ENCODE data around the gene CBY1. TPM values are rescaled to one million over a fixed set of nuclear protein-coding genes. Genes with fewer than 3 reads are reported as not detected.

CBY1 gene
- total RNA-seq, 1 donor from 2014 or later = 25.0 TPM

DNA sequence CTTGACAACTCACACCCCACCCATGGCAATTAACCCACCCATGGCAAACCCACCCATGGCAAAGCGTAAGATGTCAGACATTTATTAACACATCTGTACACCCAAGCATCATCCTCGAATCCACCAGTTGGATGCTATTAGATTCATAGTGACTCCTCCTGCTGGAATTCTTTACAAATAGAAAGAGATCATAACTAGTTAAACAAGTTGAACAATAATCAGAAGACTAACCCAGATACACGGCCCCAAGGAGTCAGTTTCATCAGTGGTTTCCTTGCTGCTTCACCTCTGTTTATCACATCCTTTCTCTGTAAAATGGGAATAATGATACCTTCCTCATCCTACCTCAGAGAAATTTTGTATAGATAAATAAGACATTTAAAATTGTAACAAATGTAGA, 54.4 kb downstream of the CBY1 start:
- H3K27me3 ChIP-seq (ENCODE audit: control insufficient read depth, insufficient read depth, low read length) = no peaks in the 10 kb centered on the region
- H3K4me3 ChIP-seq (ENCODE audit: low read depth, low read length) = no peak overlapping the region
- no peaks in the 10 kb centered on the region for H3K36me3 ChIP-seq (ENCODE audit: control insufficient read depth, insufficient read depth, low read length)
- TF ChIP-seq CTCF (IDR thresholded peaks at IDR 0.05; ENCODE audit: insufficient read depth, low read length, poor library complexity, severe bottlenecking) = no peak
- DNase-seq (ENCODE audit: low read depth) = no peak

DNA sequence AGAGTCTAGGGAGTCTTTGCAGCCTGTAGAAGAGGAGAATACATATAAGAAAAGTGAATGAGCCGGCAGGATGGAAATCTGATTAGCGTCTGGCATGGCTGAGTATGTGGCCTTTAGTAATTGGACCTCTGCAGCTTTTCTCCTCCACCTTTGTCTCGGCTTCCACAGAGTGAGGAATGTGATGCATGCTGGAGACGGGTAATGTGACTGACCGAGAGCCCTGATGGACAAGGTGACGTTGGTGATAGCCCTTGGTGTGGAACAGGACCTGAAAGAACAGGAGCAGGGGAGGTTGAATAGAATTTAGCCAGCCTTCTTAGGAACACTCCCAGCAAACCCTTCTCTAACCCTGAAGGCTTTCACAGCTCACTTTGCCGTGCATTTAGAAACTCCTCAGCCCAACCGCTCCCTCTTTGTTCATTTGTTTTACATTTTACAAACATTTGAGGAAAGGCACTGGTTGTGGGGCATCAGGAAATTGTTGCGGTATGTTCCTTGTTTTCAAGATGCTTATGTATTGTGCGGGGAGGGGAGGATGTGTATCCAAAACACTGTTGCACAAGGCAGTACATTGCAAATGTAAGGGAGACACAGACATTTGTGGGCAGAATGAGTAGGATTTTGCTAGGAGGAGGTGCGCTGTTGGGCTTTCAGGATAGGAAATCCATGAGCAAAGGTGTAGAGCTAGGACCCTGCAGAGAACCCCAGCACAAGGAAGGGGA, 56.2 kb downstream of the CBY1 start:
- no peak for DNase-seq (ENCODE audit: low read depth)
- peaks cover 2% of the 10 kb centered on the region for H3K36me3 ChIP-seq (ENCODE audit: control insufficient read depth, insufficient read depth, low read length)
- TF ChIP-seq CTCF (IDR thresholded peaks at IDR 0.05; ENCODE audit: insufficient read depth, low read length, poor library complexity, severe bottlenecking) = no peak
- no peak overlapping the region for H3K4me3 ChIP-seq (ENCODE audit: low read depth, low read length)
- no peaks in the 10 kb centered on the region for H3K27me3 ChIP-seq (ENCODE audit: control insufficient read depth, insufficient read depth, low read length)

DNA sequence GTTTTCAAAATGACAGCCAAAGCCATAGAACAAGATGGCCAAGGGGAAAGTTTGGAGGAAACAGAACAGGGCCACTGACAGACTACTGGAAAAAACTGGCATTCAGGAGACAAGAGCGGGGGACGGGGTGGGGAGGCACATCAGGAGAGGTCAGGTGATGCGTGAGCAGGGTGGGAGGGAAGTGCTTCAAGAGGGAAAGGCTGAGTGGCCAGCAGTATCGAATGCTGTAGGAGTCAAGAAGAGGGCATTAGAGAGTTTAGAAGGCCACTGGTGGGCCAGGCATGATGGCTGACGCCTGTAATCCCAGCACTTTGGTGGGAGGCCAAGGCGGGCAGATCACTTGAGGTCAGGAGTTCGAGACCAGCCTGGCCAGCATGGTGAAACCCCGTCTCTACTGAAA, 57.5 kb downstream of the CBY1 start:
- TF ChIP-seq CTCF (IDR thresholded peaks at IDR 0.05; ENCODE audit: insufficient read depth, low read length, poor library complexity, severe bottlenecking) = no peak
- DNase-seq (ENCODE audit: low read depth) = no peak
- Histone ChIP-seq H3K4me3 (ENCODE audit: low read depth, low read length) (no peak overlapping the region), H3K27me3 (ENCODE audit: control insufficient read depth, insufficient read depth, low read length) (no peaks in the 10 kb centered on the region), H3K36me3 (ENCODE audit: control insufficient read depth, insufficient read depth, low read length) (peaks cover 2% of the 10 kb centered on the region)

- peaks cover 2% of the 10 kb centered on the region for H3K36me3 ChIP-seq (ENCODE audit: control insufficient read depth, insufficient read depth, low read length)
- no peaks in the 10 kb centered on the region for H3K27me3 ChIP-seq (ENCODE audit: control insufficient read depth, insufficient read depth, low read length)
- no peak for DNase-seq (ENCODE audit: low read depth)
- H3K4me3 ChIP-seq (ENCODE audit: low read depth, low read length) = no peak overlapping the region
- no peak for TF ChIP-seq CTCF (IDR thresholded peaks at IDR 0.05; ENCODE audit: insufficient read depth, low read length, poor library complexity, severe bottlenecking)
These were observed 58.8 kb downstream of the CBY1 start for GRCh38 chr22:38715176-38715764.

- DNase-seq (ENCODE audit: low read depth) = no peak
- no peak overlapping the region for H3K4me3 ChIP-seq (ENCODE audit: low read depth, low read length)
- H3K27me3 ChIP-seq (ENCODE audit: control insufficient read depth, insufficient read depth, low read length) = no peaks in the 10 kb centered on the region
- peaks cover 2% of the 10 kb centered on the region for H3K36me3 ChIP-seq (ENCODE audit: control insufficient read depth, insufficient read depth, low read length)
- TF ChIP-seq CTCF (IDR thresholded peaks at IDR 0.05; ENCODE audit: insufficient read depth, low read length, poor library complexity, severe bottlenecking) = no peak
These were observed 59.4 kb downstream of the CBY1 start for GRCh38 chr22:38715852-38716251.

- Histone ChIP-seq H3K4me3 (ENCODE audit: low read depth, low read length) (no peak overlapping the region), H3K36me3 (ENCODE audit: control insufficient read depth, insufficient read depth, low read length) (peaks cover 2% of the 10 kb centered on the region), H3K27me3 (ENCODE audit: control insufficient read depth, insufficient read depth, low read length) (no peaks in the 10 kb centered on the region)
- no peak for TF ChIP-seq CTCF (IDR thresholded peaks at IDR 0.05; ENCODE audit: insufficient read depth, low read length, poor library complexity, severe bottlenecking)
- DNase-seq (ENCODE audit: low read depth) = no peak
These were observed 59.8 kb downstream of the CBY1 start for GRCh38 chr22:38716271-38716670.
